ENCODE data around the gene OTX2.

The OTX2 gene

DNA sequence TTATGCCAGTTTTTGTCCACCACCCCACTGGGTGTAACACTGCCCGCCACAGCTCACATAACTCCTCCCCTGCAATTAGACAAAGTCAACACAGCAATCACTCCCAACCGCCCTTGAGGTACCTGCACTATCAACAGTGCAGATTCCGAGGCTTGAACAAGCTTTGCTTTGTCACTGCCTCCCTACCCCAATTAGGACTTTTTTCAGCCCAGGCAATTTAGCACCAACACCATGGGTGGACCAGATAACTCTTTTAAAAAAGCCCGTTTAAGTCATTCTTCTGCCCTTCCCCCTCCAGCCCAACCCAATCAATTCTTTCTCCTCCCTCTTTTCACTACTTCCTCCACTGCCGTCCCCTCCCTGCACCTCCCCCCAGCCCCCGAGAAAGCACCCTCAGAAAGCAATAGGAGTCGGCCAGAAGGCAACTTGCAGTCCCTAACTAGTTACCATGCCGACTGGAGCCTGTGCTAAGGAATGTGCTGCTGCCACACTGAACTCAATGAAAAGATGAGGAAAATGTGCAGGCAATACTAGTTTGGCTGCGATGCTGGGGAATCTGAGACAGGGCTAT, 45.7 kb upstream of the OTX2 start:
- Histone ChIP-seq H2AFZ (ENCODE audit: low read length) (no peak overlapping the region), H3K9ac (ENCODE audit: low read length) (no peak overlapping the region), H3K9me2 (ENCODE audit: low read depth, low read length) (no peaks in the 10 kb centered on the region), H3K9me3 (ENCODE audit: low read length) (no peaks in the 10 kb centered on the region), H3F3A (ENCODE audit: insufficient read depth, low read length) (no peaks in the 10 kb centered on the region), H4K20me1 (ENCODE audit: insufficient read depth, low read length) (no peaks in the 10 kb centered on the region), H3K27ac (ENCODE audit: low read depth, low read length, poor library complexity, severe bottlenecking) (no peak overlapping the region), H3K79me2 (ENCODE audit: insufficient read depth, low read length) (no peaks in the 10 kb centered on the region), H3K4me2 (ENCODE audit: low read length) (no peak overlapping the region), H3K27me3 (ENCODE audit: insufficient read depth, low read length) (no peaks in the 10 kb centered on the region), H3K4me3 (ENCODE audit: low read depth, low read length, poor library complexity, severe bottlenecking) (no peak overlapping the region), H3K4me1 (ENCODE audit: insufficient read depth, low read length, severe bottlenecking) (no peaks in the 10 kb centered on the region), H3K36me3 (ENCODE audit: insufficient read depth, low read length) (no peaks in the 10 kb centered on the region)
- TF ChIP-seq, protein P1, sequence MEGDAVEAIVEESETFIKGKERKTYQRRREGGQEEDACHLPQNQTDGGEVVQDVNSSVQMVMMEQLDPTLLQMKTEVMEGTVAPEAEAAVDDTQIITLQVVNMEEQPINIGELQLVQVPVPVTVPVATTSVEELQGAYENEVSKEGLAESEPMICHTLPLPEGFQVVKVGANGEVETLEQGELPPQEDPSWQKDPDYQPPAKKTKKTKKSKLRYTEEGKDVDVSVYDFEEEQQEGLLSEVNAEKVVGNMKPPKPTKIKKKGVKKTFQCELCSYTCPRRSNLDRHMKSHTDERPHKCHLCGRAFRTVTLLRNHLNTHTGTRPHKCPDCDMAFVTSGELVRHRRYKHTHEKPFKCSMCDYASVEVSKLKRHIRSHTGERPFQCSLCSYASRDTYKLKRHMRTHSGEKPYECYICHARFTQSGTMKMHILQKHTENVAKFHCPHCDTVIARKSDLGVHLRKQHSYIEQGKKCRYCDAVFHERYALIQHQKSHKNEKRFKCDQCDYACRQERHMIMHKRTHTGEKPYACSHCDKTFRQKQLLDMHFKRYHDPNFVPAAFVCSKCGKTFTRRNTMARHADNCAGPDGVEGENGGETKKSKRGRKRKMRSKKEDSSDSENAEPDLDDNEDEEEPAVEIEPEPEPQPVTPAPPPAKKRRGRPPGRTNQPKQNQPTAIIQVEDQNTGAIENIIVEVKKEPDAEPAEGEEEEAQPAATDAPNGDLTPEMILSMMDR (IDR thresholded peaks at IDR 0.05; ENCODE audit: low read length) = no peak
- TF ChIP-seq EZH2 (IDR thresholded peaks at IDR 0.05; ENCODE audit: borderline replicate concordance, low read length) = no peak

DNA sequence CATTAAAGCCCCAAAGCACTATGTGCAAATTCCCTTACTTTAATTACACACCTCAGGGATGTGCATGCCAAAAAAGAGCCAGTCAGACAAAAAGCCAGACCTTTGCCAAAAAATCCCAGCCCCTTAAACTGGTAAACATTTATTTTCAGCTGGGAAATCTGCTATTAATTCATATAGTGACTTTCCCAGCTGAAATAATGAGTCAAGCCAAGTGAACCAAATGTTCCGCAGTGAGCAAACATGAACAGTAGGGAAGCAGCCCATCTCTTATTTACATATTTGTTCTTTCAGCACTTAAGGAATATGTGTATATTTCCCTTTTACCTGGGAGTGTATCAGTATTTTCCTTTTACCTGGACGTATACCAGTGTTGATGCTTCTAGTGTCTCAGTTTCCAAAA, 44.0 kb upstream of the OTX2 start:
- Histone ChIP-seq H3K36me3 (ENCODE audit: insufficient read depth, low read length) (no peaks in the 10 kb centered on the region), H2AFZ (ENCODE audit: low read length) (no peak overlapping the region), H3K9ac (ENCODE audit: low read length) (no peak overlapping the region), H3K27ac (ENCODE audit: low read depth, low read length, poor library complexity, severe bottlenecking) (no peak overlapping the region), H3K4me3 (ENCODE audit: low read depth, low read length, poor library complexity, severe bottlenecking) (no peak overlapping the region), H3K4me2 (ENCODE audit: low read length) (no peak overlapping the region), H3K4me1 (ENCODE audit: insufficient read depth, low read length, severe bottlenecking) (no peaks in the 10 kb centered on the region), H3K79me2 (ENCODE audit: insufficient read depth, low read length) (no peaks in the 10 kb centered on the region), H3K9me3 (ENCODE audit: low read length) (no peaks in the 10 kb centered on the region), H3F3A (ENCODE audit: insufficient read depth, low read length) (no peaks in the 10 kb centered on the region), H3K27me3 (ENCODE audit: insufficient read depth, low read length) (no peaks in the 10 kb centered on the region), H3K9me2 (ENCODE audit: low read depth, low read length) (no peaks in the 10 kb centered on the region), H4K20me1 (ENCODE audit: insufficient read depth, low read length) (no peaks in the 10 kb centered on the region)
- TF ChIP-seq, protein P1 (IDR thresholded peaks at IDR 0.05; ENCODE audit: low read length) = no peak
- no peak for TF ChIP-seq EZH2 (IDR thresholded peaks at IDR 0.05; ENCODE audit: borderline replicate concordance, low read length)

DNA sequence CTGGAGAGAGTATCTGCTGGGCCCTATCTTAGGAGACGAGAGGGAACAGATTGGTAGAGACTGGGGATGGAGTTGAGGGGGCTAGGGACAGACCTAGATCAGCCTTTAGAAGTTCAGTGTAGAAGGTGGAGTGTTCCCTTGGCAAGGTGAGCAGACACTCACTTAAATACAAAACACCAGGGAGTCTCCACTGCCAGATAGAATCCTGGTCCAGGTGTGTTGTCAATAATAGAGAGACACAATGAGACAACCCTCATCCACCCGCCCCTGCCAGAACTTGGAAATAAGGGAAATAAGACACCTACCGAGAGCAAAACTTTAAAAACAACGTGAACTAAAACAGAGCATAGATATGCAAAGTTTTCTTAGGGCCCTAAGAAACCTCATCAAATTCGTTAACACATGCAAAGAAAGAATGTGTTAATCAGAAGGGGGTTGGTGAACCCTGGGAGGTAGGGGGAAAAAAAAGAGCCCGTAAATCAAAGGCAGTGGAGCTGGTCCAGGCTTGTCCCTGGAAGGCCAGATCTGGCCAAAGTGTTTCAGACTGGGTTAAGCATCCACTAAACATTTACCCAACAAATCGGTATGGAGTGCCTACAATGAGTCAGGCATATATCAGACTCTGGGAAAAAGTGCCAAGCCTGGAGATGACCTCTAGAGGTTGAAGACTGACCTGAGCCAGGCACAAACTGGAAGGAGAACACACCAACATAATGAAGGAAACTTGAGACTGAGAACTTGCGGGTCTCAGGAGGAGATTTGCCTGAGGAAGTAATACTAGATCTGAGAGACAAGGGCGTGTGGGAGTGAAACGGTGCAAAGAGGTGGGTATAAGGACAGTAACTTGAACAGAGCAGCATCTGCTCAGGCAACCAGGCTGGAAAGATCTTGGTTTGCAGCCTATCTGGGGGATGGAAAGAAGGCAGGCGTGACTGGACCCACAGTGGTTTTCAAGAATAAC, 37.0 kb upstream of the OTX2 start:
- Histone ChIP-seq H3F3A (ENCODE audit: insufficient read depth, low read length) (no peaks in the 10 kb centered on the region), H3K27me3 (ENCODE audit: insufficient read depth, low read length) (no peaks in the 10 kb centered on the region), H3K9me3 (ENCODE audit: low read length) (no peaks in the 10 kb centered on the region), H3K9ac (ENCODE audit: low read length) (no peak overlapping the region), H2AFZ (ENCODE audit: low read length) (no peak overlapping the region), H3K4me2 (ENCODE audit: low read length) (no peak overlapping the region), H3K9me2 (ENCODE audit: low read depth, low read length) (no peaks in the 10 kb centered on the region), H3K27ac (ENCODE audit: low read depth, low read length, poor library complexity, severe bottlenecking) (no peak overlapping the region), H3K4me1 (ENCODE audit: insufficient read depth, low read length, severe bottlenecking) (no peaks in the 10 kb centered on the region), H3K36me3 (ENCODE audit: insufficient read depth, low read length) (no peaks in the 10 kb centered on the region), H3K79me2 (ENCODE audit: insufficient read depth, low read length) (no peaks in the 10 kb centered on the region), H3K4me3 (ENCODE audit: low read depth, low read length, poor library complexity, severe bottlenecking) (no peak overlapping the region), H4K20me1 (ENCODE audit: insufficient read depth, low read length) (no peaks in the 10 kb centered on the region)
- TF ChIP-seq, protein P1 (IDR thresholded peaks at IDR 0.05; ENCODE audit: low read length) = no peak
- no peak for TF ChIP-seq EZH2 (IDR thresholded peaks at IDR 0.05; ENCODE audit: borderline replicate concordance, low read length)
